Suppressor macrophage (primary cell): ENCODE data around the gene IRX2.

Source experiments
- DNase-seq, 4 experiments: peaks; one replicate each; pipeline ENCODE4 v3.0.0-alpha.2; 2020 to 2022
- total RNA-seq, 17 experiments: gene quantifications; one replicate each; lab custom pipeline; 2026; ENCODE audit warnings: mixed read lengths in 6 of 17, inconsistent platforms in 3 of 17; lab: John Stamatoyannopoulos, UW

The IRX2 gene
- 0 to 1.1 (median 0) reads per million in 17 experiments for total RNA-seq

DNA sequence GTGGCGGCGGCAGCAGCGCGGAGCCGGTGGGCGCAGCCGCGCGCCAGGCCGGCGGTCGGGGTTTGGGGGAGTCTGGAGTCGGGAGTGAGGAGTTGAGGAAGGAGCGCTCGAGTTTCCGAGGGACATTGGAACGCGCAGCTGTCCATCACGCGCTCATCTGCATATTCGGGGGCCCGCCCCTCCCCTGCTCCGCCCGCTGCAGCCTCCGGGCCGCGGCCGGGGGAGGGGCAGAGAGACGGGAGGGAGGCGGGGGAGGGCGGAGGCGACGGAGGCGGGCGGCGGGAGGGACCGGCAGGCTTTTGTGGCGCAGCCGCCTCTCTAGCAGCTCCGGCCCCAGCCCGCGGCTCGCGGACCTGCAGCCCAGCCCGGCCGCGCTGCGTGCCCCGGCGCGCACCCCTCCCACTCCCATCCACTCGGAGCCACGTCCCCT is at the start of gene IRX2:
Gene IRX2, minus strand, starts transcription at position 86 of the 430 bp plus-strand sequence. CDS start 264 bp downstream, outside the sequence.
- DNase-seq, result peak in 3 of 4 experiments; percentile 12 to 52 (median 31)

GRCh38 chr5:2800035-2800434 is 48.6 kb upstream of the IRX2 start:
- no peak for DNase-seq

DNA sequence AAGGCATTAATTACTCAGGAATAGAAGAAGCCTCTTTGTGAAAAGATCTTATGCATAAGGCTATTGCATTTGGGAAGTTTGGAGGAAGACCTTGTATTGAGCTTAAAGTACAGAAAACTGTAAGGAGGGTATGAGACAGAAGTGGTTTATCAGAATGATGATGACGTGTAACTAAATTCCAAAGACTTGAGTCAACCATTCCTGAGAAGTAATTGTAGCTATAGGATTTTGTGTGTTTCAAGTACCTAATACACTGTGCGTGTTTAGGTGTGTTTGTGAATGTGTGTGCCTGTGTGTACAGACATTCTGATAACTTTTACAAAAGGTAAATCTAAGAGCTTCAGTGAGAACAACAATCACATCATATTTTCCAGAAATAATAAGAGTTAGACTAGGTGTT is 46.5 kb upstream of the IRX2 start:
- DNase-seq, result no peak

GRCh38 chr5:2797160-2797559 is 45.7 kb upstream of the IRX2 start:
- no peak for DNase-seq

GRCh38 chr5:2783223-2783622 is 31.7 kb upstream of the IRX2 start:
- no peak for DNase-seq

DNA sequence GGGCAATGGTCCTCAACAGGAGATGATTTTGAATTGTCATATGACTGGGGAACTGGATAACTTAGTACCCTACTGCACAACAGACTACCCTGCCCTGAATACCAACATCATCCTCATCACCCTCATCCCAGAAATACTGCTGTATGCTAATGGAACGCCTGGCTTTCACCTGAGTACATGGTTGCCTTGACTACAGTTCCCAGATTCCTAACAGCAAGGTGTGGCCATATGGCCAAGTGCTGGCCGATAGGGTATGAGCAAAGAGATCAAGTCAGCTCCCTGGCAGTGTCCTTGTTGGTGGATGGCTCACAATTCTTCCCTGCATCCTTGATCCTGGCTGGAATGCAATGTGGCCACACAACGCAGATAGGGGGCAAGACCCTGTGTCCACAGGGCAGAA is 31.2 kb upstream of the IRX2 start:
- no peak for DNase-seq

- no peak for DNase-seq
Measured at GRCh38 chr5:2780421-2781171, 29.1 kb upstream of the IRX2 start.

GRCh38 chr5:2779459-2779858 is 28.0 kb upstream of the IRX2 start:
- no peak for DNase-seq

DNA sequence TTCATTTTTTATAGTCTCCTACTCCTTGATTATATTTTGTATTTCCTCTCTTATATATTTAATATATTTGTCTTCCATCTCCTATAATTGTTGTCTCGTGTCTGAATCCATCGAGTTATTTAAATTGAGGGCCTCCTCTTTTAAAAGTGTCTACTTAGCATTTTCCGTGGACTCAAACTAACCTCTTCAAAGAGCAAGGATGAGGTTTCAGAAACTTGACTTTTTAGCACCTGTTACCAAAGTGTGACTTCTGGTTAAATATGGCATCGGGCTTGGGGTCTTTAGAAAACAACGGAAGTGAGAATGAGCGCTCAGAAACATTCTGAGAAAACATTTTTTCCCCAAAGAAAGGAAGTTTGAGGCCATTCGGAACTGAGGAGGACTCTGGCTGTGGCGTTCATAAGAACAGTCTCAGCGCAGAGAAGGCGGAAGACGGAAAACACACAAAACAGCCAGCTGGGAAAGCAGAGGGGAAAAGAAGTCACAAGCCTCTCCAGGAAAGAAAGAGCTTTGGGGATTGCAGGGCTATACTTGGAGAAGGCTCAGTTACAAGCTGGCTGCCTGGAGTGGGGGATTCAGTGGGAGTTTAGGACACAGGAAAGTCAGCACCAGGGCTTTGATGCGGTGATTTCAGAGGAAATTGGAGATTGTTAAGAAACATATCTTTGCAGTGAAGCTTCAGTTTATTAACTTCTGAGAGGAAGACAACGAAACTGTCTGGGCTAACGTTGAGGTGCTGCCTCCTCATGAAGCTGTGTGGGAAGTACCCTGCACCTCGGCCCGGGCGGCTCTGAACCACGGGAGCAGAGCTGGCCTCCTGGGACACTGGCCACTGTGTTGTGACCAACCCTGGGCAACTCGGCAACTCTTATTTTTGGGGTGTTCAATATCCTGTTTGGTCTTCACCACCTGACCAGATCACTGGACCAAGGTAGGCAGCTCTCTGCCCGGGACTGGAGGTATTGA is 25.1 kb upstream of the IRX2 start:
- no peak for DNase-seq

DNA sequence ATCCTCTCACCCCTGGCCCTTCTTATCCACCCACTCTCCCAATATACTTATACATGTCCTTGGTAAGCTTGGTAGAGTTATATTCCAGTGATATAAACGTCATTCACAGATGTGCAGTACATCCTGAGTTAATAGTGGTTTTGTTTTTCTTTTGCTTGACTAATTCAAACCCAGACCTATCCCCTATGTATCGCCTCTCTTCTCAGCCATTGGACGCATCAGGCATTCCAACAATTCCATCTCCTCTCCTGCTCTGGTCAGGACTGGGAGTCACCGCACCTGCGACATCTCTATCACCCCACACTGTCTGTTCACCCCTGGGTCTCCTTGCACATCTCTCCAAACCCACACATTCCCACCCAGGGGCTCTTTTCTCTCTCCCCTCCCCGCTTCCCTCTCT is 21.9 kb upstream of the IRX2 start:
- DNase-seq, result no peak

DNA sequence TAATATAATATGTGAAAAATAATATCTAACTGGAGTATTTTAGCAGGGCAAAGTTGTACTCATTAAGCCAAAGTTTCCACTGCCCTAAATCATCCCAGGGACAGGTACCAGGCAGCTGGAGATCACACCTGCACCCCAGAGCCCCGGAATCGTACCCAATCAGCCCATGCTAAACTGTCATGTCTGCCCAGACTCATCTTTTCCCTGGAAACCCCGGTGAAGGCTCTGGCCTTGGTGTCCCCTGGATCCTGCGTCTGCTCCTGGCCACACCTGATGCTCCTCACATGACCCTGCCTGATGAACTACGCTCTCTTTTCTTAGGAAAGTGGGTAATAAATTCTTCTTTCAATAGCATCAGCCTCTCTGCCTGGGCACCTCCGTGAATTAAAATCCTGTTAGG is 15.6 kb upstream of the IRX2 start:
- no peak for DNase-seq

GRCh38 chr5:2764581-2764980 is 13.1 kb upstream of the IRX2 start:
- no peak for DNase-seq

- DNase-seq, result no peak
Measured at GRCh38 chr5:2763533-2763794, 12.0 kb upstream of the IRX2 start.

DNA sequence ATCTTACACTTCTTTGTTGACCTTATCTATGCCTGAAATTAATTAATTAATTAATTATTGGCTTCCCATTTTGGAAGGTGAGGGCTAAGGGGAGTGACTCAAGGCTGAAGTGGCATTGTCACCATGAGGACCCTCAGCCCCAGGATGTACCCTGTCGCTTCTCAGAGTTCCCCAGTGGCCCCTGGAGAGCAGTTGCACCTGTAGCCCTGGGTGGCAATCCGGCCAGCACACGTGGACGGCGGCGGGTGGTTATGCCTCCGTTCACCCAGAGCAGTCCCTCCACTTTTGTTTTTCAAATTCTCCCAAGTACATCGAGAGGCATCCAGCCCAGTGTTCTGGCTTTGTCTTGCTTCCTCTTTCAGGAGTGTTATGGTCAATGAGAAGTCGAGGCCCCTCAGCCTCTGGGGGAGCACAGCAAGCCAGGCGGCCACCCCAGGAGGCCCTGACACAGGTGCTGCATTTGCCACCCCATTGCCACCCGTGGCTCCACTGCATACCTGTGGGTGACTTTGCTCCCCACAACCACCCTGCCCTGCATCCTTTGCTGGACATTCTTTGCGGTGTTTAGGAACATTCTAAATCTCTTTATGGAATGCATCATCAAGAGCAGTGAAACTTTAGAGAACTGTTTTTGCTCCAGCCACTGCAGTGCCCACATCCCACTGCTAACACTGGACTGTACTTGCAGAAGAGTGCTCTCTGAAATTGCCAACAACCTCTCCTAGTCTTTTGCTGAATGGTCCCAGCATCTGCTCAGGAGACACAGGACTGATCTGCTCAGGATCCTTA is 11.5 kb upstream of the IRX2 start:
- DNase-seq, result no peak

DNA sequence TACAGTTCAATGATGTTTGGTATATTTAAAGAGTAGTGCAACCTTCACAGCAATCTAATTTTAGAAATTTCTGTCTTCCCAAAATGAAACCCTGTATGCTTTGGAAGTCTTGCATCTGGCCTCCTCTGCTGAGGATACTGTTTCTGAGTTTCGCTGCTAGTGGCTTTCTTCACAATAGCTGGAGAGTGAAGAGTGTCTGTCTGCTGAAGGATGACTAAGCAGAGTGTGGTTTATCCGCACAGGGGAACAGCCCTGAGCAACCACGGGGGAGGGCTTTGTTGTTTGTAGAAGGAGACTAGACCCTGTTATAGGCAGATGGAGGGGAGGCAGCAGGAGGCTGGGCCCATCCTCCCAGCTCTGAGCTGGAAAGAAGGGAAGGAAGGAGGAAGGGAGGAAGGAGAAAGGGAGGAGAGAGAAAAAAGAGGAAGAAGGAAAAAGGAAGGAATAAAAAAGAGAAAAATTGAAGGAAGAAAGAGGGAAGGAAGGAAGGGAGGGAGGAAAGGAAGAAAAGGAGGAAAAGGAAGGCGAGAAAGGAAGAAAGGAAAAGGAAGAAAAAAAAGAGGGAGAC is 10.5 kb upstream of the IRX2 start:
- no peak for DNase-seq

DNA sequence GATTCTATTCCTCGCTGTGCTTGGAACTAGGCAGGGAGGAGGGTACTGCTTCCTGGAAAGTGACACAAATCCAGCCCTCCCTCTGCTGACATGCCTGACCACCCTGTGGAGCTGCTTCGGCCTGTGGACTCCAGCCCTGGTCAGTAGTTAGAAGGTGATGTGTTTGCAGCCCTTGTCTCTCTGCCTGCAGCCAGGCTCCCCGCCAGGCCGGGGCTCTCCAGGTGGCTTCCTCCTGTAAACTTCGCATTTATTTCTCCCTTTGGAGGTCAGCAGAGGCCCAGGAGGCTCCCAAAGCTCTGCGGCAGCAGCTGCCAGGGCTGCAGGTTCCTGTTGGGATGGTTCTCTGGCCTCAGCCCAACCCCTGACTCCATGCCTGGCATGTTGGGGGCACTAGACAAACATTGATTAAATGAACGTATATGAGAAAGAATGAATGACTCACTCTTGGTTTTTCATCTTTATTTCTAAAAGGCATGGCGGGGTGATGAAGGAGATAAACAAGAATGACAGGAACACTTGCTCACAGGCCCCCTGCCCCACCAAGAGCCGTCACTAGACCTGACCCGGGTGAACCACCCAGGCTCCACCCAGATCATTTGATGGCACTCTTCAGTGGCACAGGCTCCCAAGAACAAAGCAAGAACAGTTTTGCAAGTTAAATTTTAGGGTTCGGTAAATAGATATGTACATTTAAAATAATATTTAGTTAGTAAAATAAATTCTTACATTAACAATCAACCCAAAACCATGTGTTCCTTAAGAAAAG is 8.4 kb upstream of the IRX2 start:
- DNase-seq, result no peak

DNA sequence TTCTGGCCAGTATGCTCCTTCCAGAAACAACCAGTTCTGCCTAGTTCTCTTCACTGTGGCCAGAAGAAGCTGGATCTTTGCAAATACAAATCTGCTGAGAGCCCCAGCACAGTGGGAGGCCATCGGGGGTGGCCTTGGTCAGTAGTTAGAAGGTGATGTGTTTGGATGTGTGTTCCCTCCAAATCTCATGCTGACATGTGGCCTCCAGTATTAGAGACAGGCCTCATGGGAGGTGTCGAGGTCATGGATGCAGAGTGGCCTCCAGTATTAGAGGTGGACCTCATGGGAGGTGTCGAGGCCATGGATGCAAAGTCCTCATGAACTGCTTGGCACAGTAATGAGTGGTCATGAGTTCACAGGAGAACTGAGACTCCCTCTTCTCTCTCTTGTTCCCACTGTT is 7.6 kb upstream of the IRX2 start:
- DNase-seq, result no peak

- no peak for DNase-seq
Measured at GRCh38 chr5:2758632-2759031, 7.2 kb upstream of the IRX2 start.

DNA sequence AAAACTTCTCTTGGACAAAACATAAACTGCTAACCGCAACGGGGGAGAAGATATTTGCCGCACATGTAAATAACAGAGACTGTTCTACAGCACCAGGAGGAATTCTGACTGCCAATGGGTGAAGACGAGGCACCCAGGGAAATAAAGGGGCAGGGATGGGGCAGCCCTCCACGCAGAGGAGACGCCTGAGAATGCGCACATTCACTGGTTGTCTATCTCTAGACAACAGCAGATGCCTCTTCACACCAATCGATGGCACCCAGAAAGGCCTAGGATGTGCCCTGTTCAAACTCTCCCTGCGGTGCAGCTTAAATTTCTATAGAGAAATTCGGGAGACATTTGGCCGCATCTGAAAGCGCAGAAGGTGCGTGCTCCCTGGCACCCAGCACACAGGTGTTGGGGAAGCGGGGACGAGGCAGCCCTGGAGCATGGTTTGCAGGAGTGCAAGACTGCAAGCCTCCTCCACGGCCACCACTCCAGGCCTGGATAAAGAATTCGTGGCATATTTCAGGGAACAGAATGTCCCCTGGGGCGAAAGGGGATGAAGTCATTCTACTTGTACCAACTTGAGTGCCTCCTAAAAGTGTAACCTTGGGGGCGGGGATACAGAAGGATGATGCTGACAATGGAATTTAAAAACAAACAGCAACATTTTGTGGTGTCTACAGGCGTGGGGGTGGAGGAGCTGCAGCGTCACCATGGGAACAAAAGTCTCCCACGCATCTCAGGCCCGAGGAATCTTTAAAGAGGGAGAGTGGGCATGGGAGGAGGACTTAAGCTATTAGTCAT is 6.3 kb upstream of the IRX2 start:
- peak; percentile 27 to 68 (median 56) for DNase-seq

GRCh38 chr5:2756211-2757152 is 5.0 kb upstream of the IRX2 start:
- DNase-seq, result no peak
